Measurements from ENCODE around the gene ACVRL1. TPM values are rescaled to one million over a fixed set of nuclear protein-coding genes. Genes with fewer than 3 reads are reported as not detected.

ACVRL1 gene
- total and polyA plus RNA-seq, 7 donors = 10.8 to 40.8 (median 24.1) TPM

- ATAC-seq = peak in 3 of 4 donors; percentile 43 to 62 (median 48)
- Histone ChIP-seq H3K27me3 (ENCODE audit: insufficient read depth in 3 of 3, low read length in 2 of 3) (no peaks in the 10 kb centered on the region), H3K4me3 (no peak overlapping the region), H3K36me3 (ENCODE audit: insufficient read depth in 1 of 2, low read depth in 1 of 2) (no peaks in the 10 kb centered on the region), H3K9me3 (no peaks in the 10 kb centered on the region), H3K27ac (peak overlapping the region; percentile 58), H3K4me1 (no peaks in the 10 kb centered on the region)
- peak in 1 of 2 donors; percentile 53 for DNase-seq
- intact Hi-C loops (cut with DNase I) = no loop called here
- TF ChIP-seq, protein P1, sequence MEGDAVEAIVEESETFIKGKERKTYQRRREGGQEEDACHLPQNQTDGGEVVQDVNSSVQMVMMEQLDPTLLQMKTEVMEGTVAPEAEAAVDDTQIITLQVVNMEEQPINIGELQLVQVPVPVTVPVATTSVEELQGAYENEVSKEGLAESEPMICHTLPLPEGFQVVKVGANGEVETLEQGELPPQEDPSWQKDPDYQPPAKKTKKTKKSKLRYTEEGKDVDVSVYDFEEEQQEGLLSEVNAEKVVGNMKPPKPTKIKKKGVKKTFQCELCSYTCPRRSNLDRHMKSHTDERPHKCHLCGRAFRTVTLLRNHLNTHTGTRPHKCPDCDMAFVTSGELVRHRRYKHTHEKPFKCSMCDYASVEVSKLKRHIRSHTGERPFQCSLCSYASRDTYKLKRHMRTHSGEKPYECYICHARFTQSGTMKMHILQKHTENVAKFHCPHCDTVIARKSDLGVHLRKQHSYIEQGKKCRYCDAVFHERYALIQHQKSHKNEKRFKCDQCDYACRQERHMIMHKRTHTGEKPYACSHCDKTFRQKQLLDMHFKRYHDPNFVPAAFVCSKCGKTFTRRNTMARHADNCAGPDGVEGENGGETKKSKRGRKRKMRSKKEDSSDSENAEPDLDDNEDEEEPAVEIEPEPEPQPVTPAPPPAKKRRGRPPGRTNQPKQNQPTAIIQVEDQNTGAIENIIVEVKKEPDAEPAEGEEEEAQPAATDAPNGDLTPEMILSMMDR (IDR thresholded peaks at IDR 0.05) = no peak
- WGBS, 3 donors = 62 to 68% (median 66%) methylated on average over 8 of the region's 8 CpGs
Observed at GRCh38 chr12:51897181-51897580, 10.1 kb upstream of the ACVRL1 start.

DNA sequence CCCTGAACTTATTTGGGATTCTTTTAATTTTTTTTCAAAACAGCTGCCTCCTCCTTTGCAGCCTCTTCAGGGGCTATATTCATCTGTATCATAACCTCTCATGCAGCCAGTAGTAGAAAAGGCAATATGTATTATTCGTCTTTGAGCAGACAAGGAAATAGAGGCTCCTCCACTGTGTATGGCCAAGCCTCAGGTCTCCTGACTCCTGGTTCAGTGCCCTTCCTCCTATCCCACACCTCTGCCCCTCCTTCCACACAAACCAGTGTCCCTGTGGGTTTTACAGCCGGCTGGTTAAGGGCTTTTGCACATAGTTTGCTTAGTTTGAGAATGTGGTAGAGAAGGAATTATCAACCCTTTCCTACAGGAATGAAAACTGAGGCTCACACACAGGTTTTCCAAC lies 8.8 kb upstream of the ACVRL1 start:
- WGBS, 3 donors = 78 to 88% (median 81%) methylated on average over 2 of the region's 2 CpGs
- Histone ChIP-seq H3K27ac (no peak overlapping the region), H3K27me3 (ENCODE audit: insufficient read depth in 3 of 3, low read length in 2 of 3) (no peaks in the 10 kb centered on the region), H3K9me3 (no peaks in the 10 kb centered on the region), H3K4me3 (no peak overlapping the region), H3K4me1 (no peaks in the 10 kb centered on the region), H3K36me3 (ENCODE audit: insufficient read depth in 1 of 2, low read depth in 1 of 2) (no peaks in the 10 kb centered on the region)
- TF ChIP-seq, protein P1 (IDR thresholded peaks at IDR 0.05) = no peak
- DNase-seq (no peak), ATAC-seq (no peak)
- intact Hi-C loops (cut with DNase I) = no loop called here

DNA sequence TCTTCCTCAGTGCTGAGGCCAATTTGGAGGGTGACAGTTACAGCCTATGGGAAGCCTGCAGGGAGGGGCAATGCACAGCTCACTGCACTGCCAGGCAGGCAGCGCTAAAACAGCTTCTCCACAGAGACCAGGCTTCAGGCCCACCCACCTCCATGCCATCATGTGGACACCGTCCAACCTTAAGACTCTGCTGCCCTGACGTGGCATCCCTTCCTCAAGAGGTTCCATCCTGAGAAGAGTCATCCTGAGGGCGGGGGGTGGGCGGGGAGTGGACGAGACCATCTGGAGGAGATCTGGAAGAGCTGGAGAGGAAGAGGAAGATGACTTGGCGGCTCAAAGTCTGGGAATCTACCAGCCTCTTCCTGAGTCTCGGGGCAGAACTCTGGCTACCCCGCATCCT lies 8.4 kb upstream of the ACVRL1 start:
- intact Hi-C loops (cut with DNase I) = no loop called here
- no peak overlapping the region for H3K4me3 ChIP-seq
- TF ChIP-seq, protein P1 (IDR thresholded peaks at IDR 0.05) = no peak
- no peaks in the 10 kb centered on the region for H3K36me3 ChIP-seq (ENCODE audit: insufficient read depth in 1 of 2, low read depth in 1 of 2)
- H3K27me3 ChIP-seq (ENCODE audit: insufficient read depth in 3 of 3, low read length in 2 of 3) = no peaks in the 10 kb centered on the region
- ATAC-seq (peak in 1 of 4 donors; percentile 8), DNase-seq (no peak)
- no peaks in the 10 kb centered on the region for H3K4me1 ChIP-seq
- no peak overlapping the region for H3K27ac ChIP-seq
- H3K9me3 ChIP-seq = no peaks in the 10 kb centered on the region
- WGBS, 3 donors = 69 to 82% (median 75%) methylated on average over 9 of the region's 9 CpGs

DNA sequence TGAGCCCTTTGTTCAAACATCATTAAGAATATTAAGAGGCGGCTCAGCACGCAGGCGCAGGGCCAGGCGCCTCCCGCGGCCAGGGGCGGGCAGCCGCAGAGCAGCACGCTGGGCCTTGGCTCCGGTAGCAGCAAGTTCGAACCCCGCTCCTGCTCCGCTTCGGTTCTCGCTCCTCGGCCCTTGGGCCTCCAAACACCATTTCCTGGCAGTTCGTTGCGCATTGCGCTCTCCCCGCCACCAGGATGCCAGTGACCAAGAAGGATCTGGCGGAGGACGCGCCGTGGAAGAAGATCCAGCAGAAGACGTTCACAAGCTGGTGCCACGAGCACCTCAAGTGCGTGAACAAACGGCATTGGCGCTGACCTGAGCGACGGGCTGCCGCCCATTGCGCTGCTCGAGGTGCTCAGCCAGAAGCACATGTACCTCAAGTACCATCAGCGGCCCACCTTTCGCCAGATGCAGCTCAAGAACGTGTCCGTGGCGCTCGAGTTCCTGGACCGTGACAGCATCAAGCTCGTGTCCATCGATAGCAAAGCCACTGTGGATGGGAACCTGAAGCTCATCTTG lies 6.9 kb upstream of the ACVRL1 start:
- Histone ChIP-seq H3K36me3 (ENCODE audit: insufficient read depth in 1 of 2, low read depth in 1 of 2) (no peaks in the 10 kb centered on the region), H3K9me3 (no peaks in the 10 kb centered on the region), H3K27ac (no peak overlapping the region), H3K4me3 (no peak overlapping the region), H3K4me1 (no peaks in the 10 kb centered on the region), H3K27me3 (ENCODE audit: insufficient read depth in 3 of 3, low read length in 2 of 3) (no peaks in the 10 kb centered on the region)
- DNase-seq (no peak), ATAC-seq (no peak)
- intact Hi-C loops (cut with DNase I) = no loop called here
- WGBS, 3 donors = 95 to 96% (median 96%) methylated on average over 43 of the region's 43 CpGs
- TF ChIP-seq, protein P1 (IDR thresholded peaks at IDR 0.05) = no peak
